NCI-H748 (cell line): ENCODE results near the gene OXLD1.

Experiments
- DNase-seq: peaks from one replicate; lab custom pipeline; 2025; ENCODE audit not compliant: unreplicated experiment; lab: John Stamatoyannopoulos, UW

OXLD1 gene

GRCh38 chr17:81655378-81656117, 10.9 kb downstream of the OXLD1 start:
- no peak for DNase-seq

GRCh38 chr17:81652906-81653771, 13.3 kb downstream of the OXLD1 start:
- DNase-seq, result no peak

GRCh38 chr17:81651692-81652091, 14.7 kb downstream of the OXLD1 start:
- DNase-seq, result no peak

GRCh38 chr17:81650951-81651350, 15.5 kb downstream of the OXLD1 start:
- no peak for DNase-seq

GRCh38 chr17:81648707-81649085, 17.7 kb downstream of the OXLD1 start:
- DNase-seq, result no peak

- DNase-seq, result no peak
Measured at GRCh38 chr17:81648013-81648706, 18.2 kb downstream of the OXLD1 start.

- no peak for DNase-seq
Measured at GRCh38 chr17:81647640-81648012, 18.8 kb downstream of the OXLD1 start.

- DNase-seq, result no peak
Measured at GRCh38 chr17:81646869-81647600, 19.4 kb downstream of the OXLD1 start.

- DNase-seq, result no peak
Measured at GRCh38 chr17:81644976-81645952, 21.1 kb downstream of the OXLD1 start.

GRCh38 chr17:81644496-81644895, 21.9 kb downstream of the OXLD1 start:
- no peak for DNase-seq

GRCh38 chr17:81641825-81642489, 24.4 kb downstream of the OXLD1 start:
- DNase-seq, result no peak

- no peak for DNase-seq
Measured at GRCh38 chr17:81640011-81640410, 26.4 kb downstream of the OXLD1 start.

- DNase-seq, result no peak
Measured at GRCh38 chr17:81638683-81639082, 27.7 kb downstream of the OXLD1 start.

- peak; percentile 83 for DNase-seq
Measured at GRCh38 chr17:81636505-81637288, 29.7 kb downstream of the OXLD1 start, which contains the start of the genes NPLOC4 and TSPAN10. Gene NPLOC4, minus strand, starts transcription at chr17:81637112. Its CDS starts 182 bp downstream, at chr17:81636930. Gene TSPAN10, plus strand, starts transcription at chr17:81637196. Its CDS starts 5,217 bp downstream, at chr17:81642413.

- no peak for DNase-seq
Measured at GRCh38 chr17:81635973-81636504, 30.4 kb downstream of the OXLD1 start.

- no peak for DNase-seq
Measured at GRCh38 chr17:81635431-81635830, 31.0 kb downstream of the OXLD1 start.

- no peak for DNase-seq
Measured at GRCh38 chr17:81631482-81631881, 34.9 kb downstream of the OXLD1 start.

- DNase-seq, result no peak
Measured at GRCh38 chr17:81630274-81630673, 36.1 kb downstream of the OXLD1 start.
